ENCODE data around the gene ARMC8. TPM values are rescaled to one million over a fixed set of nuclear protein-coding genes. Genes with fewer than 3 reads are reported as not detected.

The ARMC8 gene
- polyA plus RNA-seq, 4 donors = 41.9 to 51.1 (median 48.6) TPM

DNA sequence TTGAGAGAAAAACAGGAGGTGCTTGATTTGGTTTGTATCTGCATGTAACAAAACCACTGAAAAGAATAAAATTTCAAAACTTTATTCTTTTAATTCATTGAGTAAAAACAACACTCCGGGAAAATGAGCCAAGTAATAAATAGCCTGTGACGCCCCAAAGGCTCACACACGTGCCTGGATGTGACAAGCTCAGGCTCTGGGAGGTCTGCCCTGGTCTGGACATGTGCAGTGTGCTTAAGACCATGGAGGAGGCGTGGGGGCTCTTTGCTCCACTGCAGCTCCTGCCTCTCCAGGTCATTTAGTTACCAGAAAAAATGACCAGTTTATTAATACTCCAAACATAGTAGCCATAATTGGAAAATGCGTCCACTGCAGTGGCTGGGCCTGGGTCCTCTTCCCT is 151.1 kb downstream of the ARMC8 start:
- DNase-seq (ENCODE audit: low read depth in 4 of 4, low spot score in 3 of 4) = no peak

DNA sequence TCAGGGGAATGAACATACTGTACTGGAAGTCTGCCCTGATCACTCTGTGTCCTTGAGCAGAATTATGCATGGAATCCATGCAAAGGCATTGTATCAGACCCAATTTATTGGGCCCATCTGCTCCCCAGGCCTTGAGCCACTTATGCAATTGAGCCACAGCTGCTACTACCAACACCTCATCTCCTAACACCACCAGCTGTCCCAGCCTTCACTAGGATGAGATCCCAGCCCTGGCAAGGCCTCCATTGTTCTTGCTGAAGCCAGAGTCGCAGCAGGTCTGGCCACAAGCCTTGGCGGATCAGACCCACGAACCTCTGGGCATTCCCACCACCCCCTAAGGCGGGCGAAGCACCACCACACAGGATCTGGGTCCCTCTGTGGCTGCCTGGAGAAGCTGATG is 151.7 kb downstream of the ARMC8 start:
- no peak for DNase-seq (ENCODE audit: low read depth in 4 of 4, low spot score in 3 of 4)

DNA sequence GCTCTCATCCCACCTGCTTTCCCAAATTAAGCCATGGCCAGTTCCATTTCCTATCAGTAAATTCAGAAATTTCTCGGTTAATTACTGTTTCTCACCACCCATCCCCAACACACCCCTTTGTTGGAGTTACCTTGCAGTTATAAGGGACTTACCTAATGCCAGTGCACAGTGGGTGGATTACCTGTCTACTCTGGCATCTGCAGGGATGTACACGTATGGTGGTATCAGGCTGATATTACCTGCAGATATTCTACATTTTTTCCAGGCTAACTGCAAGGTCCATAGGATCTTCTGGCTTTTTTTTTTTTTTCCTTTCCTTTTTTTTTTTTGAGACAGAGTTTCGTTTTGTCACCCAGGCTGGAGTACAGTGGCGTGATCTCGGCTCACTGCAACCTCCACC is 153.4 kb downstream of the ARMC8 start:
- no peak for DNase-seq (ENCODE audit: low read depth in 4 of 4, low spot score in 3 of 4)

DNA sequence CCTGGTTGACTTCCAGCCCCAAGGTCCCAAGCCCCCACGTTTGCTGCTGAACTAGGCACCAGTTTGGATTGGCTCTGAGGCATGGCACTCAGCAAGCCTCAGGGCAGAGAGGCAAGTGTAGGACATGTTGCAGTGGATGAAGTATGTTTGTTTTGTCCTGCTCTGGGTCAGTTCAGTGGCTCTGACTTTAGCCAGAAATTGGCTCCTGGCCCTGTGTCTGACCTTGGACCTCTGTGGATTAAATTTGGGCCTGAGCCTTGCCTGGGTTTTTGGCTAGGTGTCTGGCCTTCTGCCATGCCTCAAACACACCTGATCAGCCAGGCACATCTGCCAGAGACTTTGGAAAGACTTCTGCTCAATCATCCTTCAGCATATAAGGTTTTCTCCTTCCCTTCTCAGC is 157.7 kb downstream of the ARMC8 start:
- DNase-seq (ENCODE audit: low read depth in 4 of 4, low spot score in 3 of 4) = no peak

Other genes starting within 250 kb of the ARMC8 start
- 1 to 10 TPM in 2 of 4 donors, under 1 TPM in 2; 0.64 to 1.6 (median 1.2) TPM for gene CLDN18, start 177.1 kb upstream of the ARMC8 start, polyA plus RNA-seq (ENCODE audit: insufficient read length in 4 of 4)
- 10 to 100 TPM; 13.4 to 16.8 (median 15.1) TPM for gene DZIP1L, start 71.7 kb upstream of the ARMC8 start, polyA plus RNA-seq (ENCODE audit: insufficient read length in 4 of 4)
- 1 to 10 TPM in 2 of 4 donors, under 1 TPM in 2; 0.78 to 1.7 (median 1.3) TPM for gene A4GNT, start 54.9 kb upstream of the ARMC8 start, polyA plus RNA-seq (ENCODE audit: insufficient read length in 4 of 4)
- gene DBR1, start 12.4 kb upstream of the ARMC8 start, polyA plus RNA-seq (ENCODE audit: insufficient read length in 4 of 4) = 10 to 100 TPM; 18.6 to 24.7 (median 23.6) TPM
- gene NME9, start 142.6 kb downstream of the ARMC8 start, polyA plus RNA-seq (ENCODE audit: insufficient read length in 4 of 4) = 1 to 10 TPM; 2.0 to 3.1 (median 2.1) TPM
- gene MRAS, start 161.3 kb downstream of the ARMC8 start, polyA plus RNA-seq (ENCODE audit: insufficient read length in 4 of 4) = 10 to 100 TPM; 30.7 to 32.1 (median 31.5) TPM
- 1 to 10 TPM; 1.1 to 1.2 (median 1.1) TPM for gene ESYT3, start 247.3 kb downstream of the ARMC8 start, polyA plus RNA-seq (ENCODE audit: insufficient read length in 4 of 4)

Measured in right renal pelvis (tissue), 4 donors.